Measurements from ENCODE around the gene MICU1.

DNA sequence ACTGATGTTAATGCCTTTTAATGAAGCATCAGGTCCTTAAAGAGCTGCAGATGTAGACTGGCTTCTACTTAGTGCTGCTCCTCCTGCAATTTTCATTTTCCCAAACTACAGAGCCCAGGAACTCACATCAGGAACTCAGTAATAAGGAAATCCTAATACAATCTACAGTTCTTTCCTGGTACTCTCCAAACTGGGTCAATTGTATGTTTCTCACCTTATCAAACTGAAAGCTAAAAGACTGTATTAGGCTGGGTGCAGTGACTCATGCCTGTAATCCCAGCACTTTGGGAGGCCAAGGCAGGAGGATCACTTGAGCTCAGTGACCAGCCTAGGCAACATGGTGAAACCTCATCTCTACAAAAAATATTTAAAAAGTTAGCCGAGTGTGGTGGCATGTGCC lies 216.7 kb downstream of the MICU1 start:
- TF ChIP-seq, protein P1, sequence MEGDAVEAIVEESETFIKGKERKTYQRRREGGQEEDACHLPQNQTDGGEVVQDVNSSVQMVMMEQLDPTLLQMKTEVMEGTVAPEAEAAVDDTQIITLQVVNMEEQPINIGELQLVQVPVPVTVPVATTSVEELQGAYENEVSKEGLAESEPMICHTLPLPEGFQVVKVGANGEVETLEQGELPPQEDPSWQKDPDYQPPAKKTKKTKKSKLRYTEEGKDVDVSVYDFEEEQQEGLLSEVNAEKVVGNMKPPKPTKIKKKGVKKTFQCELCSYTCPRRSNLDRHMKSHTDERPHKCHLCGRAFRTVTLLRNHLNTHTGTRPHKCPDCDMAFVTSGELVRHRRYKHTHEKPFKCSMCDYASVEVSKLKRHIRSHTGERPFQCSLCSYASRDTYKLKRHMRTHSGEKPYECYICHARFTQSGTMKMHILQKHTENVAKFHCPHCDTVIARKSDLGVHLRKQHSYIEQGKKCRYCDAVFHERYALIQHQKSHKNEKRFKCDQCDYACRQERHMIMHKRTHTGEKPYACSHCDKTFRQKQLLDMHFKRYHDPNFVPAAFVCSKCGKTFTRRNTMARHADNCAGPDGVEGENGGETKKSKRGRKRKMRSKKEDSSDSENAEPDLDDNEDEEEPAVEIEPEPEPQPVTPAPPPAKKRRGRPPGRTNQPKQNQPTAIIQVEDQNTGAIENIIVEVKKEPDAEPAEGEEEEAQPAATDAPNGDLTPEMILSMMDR (IDR thresholded peaks at IDR 0.05): no peak
- TF ChIP-seq POLR2A (IDR thresholded peaks at IDR 0.05): no peak
